HG02571 (cell line): ENCODE measurements around the gene CHST11.

Source experiments
- ATAC-seq: cut with Tn5 transposase; IDR thresholded peaks from one replicate; pipeline ENCODE4 v1.9.1; 2021; ENCODE audit warnings: mild to moderate bottlenecking, moderate library complexity; ENCODE audit not compliant: unreplicated experiment

CHST11 gene

GRCh38 chr12:104649217-104649824 lies 192.6 kb downstream of the CHST11 start:
- no peak for ATAC-seq

DNA sequence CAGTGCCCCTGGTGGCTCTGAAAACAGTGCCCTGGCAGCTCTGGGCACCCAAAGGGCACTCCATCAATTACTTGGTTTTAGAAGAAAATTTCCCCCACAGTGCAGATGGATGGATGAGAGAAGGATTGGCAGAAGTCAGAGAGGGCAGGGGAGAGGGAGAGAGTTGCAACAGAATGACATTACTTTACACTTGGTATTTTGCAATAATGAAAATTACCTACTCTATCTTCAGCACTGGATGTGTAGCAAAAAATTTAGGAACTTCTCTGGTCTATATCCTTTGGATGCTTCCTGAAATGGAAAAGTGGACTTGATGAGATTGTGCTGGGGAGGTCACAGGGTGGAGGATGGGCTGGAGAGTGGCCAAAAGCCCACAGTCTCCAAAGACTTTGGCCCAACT lies 193.2 kb downstream of the CHST11 start:
- no peak for ATAC-seq

DNA sequence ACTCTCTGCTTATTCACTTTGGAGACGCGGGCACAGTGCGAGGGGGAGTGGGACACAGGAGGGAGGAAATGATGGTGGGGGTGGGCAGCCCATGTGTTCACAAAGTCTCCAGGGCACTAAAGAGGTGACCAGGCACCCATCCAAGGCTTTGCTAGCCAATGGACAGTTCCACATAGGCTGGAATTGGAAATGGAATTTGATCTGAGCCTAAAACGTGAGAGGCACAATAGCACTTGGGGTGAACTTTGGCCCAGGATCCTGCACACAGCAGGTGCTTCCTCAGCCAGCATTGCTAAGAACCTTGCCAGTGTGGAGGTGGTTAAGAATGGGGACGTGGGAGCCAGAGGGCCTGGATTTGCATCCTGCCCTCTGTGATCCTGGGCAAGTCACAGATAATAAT lies 193.8 kb downstream of the CHST11 start:
- no peak for ATAC-seq

DNA sequence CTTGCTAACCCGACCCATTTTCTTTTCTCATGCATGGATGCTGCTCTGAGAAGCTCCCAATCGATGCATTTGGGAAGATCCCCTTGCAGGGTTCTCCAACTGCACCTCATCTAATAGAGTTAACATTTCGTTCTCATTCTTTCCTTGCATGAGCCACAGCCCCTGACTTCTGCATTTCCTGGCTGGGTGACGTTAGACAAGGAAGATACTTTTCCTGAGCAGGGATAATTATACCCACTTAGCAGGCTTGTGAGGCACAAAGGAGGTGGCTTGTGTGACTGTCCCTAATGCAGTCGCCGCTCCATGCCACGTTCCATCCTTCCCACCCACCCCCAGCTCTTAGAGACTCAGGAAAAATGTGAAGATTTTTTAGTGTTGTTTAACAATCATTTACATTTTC lies 195.1 kb downstream of the CHST11 start:
- ATAC-seq, result no peak

GRCh38 chr12:104652358-104652757 lies 195.6 kb downstream of the CHST11 start:
- ATAC-seq, result no peak

- no peak for ATAC-seq
Measured at GRCh38 chr12:104652910-104653309, 196.2 kb downstream of the CHST11 start.

DNA sequence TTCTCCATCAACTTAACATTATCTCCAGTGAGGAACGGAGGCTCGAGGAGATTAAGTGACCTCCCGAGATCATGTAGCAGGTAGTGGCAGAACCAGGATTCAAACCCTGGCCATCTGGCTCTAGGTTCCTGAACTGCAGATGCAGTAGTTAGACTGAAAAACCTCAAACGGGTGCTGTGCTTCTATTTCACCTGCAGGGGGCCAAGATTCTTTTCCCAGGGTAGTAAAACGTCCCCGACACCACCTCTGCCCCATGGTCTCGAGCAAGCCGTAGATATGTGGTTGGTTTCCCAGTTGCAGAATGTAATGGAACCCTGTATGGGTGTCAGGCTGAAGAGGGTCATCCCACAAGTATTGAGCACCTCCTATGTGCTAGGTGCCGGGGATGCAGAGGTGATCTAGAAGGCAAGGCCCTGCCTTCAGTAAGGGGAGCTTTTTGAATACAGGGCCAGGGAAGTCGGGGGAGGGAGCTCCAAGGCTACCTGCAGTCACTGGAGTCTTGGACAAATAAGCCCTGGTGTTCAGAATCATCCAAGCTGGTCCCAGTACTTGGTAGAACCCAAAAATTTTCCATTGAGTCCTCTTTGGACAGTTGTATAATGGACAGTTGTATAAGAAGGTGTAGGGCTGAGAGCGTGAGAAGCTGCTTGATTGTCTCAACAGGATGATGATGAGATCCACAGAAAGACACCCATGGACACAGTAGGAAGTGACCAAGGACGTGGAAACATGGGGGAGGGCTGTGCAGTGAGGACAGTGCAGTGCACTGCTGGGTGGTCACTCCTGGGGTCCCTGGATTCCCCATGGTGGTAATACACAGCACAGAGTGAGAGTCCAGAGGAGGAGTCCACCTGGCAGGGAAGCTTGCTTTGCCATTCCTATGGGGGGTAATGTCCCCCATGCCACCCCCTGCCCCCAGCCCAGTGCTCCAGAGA lies 197.2 kb downstream of the CHST11 start:
- ATAC-seq, result no peak

- ATAC-seq, result no peak
Measured at GRCh38 chr12:104654665-104655609, 198.2 kb downstream of the CHST11 start.

DNA sequence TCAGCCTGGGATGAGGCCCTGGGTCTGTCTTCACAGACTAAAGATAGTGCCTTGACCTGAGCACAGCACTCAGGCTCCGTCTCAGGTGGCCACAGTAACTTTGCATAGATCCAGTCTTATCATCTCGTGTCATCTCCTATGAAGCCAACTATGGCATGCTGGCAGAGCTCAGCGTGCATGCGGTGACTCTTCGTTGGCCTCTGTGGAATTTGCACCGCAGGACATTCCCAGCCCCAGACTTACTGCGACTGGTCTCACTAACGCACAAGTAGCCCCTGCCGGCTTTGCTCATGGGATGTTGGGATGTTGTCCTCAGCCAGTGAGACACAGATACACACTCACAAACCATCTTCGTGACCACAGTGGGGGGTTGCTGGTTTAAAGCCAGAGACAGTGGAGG lies 199.6 kb downstream of the CHST11 start:
- no peak for ATAC-seq

GRCh38 chr12:104656921-104657320 lies 200.2 kb downstream of the CHST11 start:
- no peak for ATAC-seq

DNA sequence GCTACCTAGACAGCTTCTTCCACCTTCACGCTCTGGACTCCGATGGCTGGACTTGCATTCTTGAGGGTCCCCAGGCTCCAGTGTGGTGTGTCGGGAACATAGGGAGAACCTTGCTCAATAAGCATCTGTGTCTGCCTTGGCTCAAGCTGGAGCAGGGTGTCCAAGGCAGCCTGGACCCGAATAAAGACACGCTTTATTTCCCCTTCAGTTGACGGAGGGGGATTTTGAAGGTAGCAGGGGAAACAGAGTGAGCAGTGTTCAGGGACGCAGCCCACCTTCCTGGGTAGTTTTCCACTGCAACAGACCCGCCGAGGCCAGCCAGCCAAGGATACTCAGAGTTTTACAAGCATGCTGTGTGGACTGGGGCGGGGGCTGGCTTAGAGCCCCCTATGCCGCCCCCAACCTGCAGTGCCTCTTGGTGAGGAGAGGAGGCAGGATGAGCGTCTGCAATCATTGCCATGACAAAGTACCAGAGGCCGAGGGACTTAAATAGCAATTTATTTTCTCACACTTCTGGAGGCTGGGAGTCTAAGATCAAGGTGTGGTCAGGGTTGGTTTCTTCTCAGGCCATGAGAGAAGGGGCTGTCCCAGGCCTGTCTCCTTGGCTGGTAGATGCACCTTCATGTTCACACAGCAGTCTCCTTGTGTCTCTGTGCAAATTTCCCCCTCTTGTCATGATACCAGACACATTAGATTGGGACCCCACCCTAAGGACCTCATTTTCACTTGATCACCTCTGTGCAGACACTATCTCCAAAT lies 201.2 kb downstream of the CHST11 start:
- ATAC-seq, result peak; percentile 51

DNA sequence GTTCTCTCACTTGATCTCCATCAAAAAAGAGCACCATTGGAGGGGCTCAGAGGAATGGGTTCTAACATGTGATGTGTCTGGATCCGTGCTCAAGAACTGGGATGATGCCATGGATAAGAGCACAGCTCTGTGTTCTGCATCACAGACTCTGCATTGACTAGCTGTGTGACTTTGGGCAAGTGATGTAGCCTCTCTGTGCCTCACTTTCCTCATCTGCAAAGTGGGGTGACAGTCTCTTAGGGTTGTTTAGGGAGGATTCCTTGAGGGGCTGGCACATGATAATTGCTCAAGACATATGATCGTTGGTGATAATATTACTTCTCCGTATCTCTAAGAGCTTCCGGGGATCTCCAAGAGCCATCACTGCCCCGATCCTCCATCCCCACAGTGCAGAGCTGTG lies 202.3 kb downstream of the CHST11 start:
- no peak for ATAC-seq

DNA sequence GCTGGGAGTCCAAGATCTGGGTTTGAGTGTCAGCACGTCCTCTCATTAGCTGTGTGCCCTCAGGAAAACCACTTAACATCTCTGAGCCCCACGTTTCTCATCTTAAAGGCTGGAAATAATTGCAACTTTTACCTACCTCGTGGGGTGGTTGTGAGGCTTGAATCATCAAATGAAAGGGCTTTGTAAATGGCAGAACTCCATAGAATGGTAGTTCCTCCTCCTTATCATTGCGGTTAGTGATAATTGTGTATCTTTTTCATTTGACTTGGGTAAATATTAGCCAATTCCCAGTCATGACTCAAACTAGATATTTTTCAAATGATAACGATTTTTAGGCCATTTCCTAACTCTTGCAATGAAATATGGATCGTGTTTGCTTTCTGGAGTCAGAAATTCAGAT lies 205.5 kb downstream of the CHST11 start:
- ATAC-seq, result no peak

- no peak for ATAC-seq
Measured at GRCh38 chr12:104662908-104663307, 206.2 kb downstream of the CHST11 start.

GRCh38 chr12:104664351-104664750 lies 207.6 kb downstream of the CHST11 start:
- no peak for ATAC-seq

- no peak for ATAC-seq
Measured at GRCh38 chr12:104665296-104665695, 208.5 kb downstream of the CHST11 start.

GRCh38 chr12:104667139-104667538 lies 210.4 kb downstream of the CHST11 start:
- ATAC-seq, result no peak

GRCh38 chr12:104668274-104668718 lies 211.5 kb downstream of the CHST11 start:
- no peak for ATAC-seq

- no peak for ATAC-seq
Measured at GRCh38 chr12:104669089-104669721, 212.5 kb downstream of the CHST11 start.

- ATAC-seq, result peak; percentile 42
Measured at GRCh38 chr12:104669851-104670337, 213.1 kb downstream of the CHST11 start.
